GM19043 (cell line): ENCODE measurements around the gene KATNAL2.
A peak's percentile ranks its signal among the peaks of the same experiment; 100 is the strongest.
"Not testable (repeated sequence)": the region's sequence is repeated elsewhere in the genome, so short reads cannot be mapped to it uniquely, and the experiment has no call there.

Experiments used
- ATAC-seq: cut with Tn5 transposase; IDR thresholded peaks from one replicate; pipeline ENCODE4 v1.9.1; 2021; ENCODE audit warnings: low read depth; ENCODE audit not compliant: unreplicated experiment

The KATNAL2 gene

DNA sequence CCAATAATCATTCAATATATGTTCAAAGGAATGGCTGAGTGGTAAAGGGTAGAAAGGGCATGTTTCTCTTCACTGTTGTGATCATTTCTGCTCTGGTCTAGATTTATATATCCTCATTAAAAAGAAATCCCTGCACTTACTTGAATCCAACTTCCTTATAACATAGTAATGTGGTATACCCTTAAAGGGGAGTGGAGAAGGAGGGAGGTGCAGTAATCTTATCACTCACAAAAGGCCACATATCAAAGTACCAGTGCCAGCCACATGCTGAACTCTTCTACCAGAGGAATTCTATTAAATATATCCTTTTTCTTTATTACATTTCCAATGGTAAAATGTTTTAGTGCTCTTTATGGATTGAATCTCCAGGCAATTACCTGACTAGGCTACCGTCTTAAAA lies 3.3 kb downstream of the KATNAL2 start:
- no peak for ATAC-seq

DNA sequence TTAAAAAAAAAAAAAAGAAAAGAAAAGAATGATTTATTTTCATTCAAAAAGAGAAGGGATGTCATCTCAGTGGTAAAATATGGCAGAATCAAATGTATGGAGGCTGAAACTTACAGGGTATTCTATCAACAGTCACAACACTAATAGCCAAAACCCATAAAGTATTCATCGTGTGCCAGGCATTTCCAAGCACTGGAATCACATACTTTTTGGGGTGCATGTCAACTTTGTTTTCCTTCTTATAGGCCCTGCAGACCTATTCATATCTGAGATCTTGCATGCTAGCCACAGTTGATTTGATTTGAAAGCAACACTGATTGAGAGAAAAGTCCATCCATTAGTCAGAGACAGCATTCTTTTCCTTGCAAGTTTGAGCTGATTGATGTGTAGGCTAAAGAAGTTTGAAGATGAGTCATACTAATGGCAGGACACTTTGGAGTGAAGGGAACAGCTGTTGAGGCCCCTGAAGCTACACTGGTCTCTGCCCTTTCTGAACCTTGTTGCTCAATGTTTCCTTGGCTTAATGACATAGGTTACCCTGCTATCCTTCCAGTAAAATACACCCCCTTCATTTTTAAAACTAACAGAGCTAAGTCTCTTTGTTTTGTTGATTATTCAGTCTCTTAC lies 22.0 kb downstream of the KATNAL2 start:
- ATAC-seq, result no peak

DNA sequence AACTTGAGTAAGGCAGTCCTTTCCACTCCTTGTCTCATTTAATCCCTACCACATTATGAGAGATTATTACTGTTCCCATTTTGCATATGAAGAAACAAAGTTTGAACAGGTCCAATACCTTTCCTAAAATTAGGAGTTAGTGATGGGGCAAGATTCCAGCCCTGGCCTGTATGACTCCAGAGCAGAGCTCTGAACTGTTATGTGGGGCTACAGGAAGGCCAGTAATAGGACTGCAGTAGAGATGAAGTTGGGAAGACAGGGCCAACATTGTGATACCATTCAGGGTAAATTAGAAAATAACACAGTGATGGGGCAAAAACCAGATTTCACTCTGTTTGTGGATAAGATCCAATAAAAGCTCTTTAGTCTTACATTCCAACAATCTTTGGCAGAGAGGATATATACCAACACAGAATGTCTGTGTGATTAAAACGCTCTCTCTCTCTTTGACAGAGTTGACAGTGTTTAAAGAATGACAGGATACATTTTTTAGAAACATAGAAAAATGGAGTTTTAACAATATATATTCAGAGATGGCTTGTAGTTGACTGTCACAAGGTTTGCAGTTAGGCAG lies 22.7 kb downstream of the KATNAL2 start:
- ATAC-seq, result no peak

DNA sequence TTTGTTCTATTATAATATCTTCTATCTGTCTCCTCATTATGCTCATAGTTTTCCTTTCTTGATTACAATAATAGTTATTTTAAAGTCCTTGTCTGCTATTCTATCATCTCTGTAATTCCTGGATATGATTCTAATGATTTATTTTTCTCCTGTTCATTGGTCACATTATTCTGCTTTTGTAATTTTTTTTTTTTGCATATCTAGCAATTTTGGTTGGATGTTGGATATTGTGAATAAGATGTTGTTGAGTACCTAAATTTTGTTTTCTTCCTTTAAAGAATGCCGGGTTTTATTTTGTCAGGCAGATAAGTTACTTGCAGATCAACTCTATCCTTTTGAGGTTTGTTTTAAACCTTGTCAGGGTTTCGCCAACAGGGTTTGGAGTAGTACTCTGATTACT lies 25.2 kb downstream of the KATNAL2 start:
- no peak for ATAC-seq

DNA sequence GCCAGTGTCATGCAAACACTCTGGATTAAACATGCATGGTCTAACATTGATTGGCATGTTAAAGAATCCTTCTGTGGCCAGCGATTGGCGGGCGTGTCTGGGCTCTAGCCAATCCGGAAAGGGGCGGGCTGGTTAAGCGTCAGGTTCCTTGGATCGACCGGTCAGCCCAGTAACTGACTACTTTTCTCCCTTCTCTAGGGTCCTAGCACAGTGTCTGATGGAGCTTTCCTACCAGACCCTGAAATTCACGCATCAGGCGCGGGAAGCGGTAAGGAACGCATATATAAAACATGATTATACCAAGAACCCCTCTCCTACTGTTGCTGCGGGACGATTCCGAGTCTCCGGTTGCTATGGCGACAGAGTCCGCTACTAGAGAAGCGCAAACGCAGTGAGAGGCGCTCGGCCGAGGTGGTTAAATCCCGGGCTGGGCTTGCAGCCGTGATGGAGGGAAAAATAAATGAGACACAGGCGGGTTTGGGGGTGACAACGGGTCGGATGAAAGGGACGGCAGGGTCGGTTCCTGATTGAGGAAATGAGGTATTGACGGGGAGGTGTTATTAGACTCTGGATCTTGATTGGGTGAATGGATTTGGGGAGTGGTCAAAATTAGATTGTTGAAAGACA lies 29.4 kb downstream of the KATNAL2 start:
- peak; percentile 97 for ATAC-seq

DNA sequence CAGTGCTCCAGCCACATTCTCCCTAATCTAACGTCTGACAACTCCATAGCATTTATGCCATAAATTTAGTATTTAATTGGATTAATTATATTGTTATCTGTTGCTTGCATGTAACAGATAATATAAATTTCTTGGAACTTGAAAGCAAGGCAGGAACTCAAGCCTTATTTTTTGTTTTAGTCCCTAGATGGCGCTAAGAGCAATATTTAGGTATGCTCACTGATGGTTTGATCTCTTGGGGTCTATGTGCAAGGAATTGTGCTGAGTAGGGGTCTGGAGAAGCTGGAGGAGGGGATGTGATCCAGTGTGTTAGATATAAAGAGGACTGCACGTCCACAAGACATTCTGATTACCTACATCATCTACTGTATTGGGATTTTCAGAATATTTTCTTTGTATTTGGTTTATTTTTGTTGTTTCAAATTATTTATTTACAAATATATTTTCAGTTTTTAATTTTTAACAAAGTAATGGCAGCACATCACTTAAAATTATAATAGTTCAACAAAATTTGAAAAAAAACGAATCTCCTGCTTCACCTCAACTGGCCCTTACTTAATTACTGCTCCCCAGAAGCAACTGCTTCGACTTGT lies 32.8 kb downstream of the KATNAL2 start:
- ATAC-seq, result no peak

DNA sequence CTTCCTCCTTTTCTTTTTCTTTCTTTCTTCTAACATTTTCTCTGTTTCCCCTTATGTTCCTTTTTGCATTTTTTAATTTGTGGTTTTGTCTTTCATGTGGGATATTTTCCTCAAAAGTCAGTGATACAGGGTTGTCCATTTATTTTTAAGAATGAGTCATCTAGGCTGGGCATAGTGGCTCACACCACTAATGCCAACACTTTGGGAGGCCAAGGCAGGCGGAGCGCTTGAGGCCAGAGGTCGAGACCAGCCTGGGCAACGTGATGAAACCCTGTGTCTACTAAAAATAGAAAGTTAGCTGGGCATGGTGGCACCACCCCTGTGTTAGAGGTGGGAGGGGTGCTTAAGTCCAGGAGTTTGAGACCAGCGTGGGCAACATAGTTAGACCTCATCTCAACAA lies 35.8 kb downstream of the KATNAL2 start:
- ATAC-seq, result no peak

DNA sequence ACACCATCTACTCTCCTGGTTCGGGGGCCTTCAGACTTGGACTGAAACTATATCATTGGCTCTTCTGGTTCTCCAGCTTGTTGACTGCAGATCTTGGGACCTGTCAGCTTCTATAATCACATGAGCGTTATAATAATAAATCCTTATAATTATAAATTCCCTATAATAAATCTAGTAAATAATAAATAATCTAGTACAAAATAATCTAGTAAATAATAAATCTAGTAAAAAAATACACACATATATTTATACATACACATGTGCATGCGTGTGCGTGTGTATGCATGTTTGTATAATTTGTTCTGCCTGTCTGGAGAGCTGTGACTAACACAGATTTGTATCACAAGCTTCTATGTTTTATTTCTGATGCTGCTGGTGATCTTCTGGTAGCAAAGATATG lies 40.8 kb downstream of the KATNAL2 start:
- ATAC-seq, result no peak

DNA sequence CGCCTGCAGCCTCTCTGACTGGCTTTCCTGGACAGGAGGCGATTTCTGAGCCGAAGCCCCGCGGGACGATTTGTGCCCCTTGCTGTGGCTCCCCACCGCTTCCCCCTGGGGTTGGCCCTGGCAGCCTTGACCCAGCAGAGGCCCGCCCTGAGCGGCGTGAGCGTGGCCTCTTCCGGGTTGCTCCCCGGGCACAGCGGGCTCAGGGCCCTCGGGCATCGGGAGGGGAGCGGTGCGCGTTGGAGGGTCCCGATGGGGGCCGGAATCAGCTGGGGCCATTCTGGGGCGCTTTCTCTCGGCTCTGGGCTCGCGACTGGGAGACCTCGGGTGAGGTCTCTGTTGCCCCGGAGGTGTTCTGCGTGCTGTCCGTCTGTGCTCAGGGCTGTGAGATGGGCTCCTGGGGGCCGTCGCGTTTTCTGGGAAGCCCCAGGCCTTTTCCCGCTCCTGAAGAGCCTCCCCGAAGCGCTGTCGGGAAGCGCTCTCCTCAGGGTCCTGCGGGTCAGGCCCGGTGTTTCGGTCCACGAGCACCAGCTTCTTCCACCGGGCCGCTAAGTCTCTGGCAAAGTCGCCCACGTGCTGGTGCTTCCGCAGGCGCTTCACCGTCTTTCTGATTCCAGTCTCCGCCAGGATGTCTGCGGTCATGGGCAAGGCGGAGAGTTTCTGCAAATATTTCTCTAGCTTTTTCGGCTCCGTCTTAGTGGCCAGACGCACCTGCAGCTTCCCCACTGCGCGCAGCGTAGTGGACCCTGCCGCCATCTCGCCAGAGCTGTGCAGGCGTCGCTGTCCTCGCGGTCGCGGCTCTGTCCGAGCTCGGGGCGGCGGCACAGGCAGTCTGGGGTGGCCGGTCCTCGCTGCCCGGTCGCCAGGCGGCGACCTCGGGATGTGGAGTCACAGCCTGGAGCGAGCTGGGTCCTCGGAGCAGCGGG lies 46.5 kb downstream of the KATNAL2 start:
- not testable (repeated sequence) for ATAC-seq

DNA sequence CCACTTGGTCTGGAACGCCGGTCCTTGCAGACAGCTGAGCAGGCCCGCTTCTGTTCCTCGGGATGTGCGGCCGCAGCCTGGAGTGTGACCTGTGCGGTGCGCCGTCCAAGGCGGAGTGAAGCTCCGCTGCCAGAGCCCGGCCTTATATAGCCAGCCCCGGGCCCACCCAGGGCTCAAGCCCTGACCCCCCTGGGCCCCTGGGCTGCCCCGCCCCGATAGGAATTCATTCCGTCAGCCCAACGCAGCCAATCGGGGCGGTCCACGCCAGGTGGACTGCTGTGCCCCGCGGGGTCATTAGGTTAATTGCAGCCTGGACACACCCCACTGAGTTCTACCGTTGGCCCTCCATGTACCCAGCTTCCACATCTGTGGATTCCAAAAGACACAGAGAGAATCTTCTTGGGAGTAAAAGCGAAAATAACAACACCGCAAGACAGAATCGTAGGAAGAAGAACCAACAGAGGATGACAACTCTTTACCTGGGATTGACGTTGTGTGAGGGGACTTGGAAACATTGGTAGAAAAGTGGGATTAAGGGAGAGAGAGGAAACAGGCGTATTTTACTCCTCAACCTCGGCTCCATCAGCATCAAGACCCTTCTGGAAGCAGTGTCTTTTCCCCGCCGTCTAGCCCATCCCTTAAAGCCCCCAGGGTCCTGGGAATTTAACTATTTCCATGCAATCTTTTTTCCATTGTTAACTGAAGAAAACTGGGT lies 47.3 kb downstream of the KATNAL2 start:
- not testable (repeated sequence) for ATAC-seq

DNA sequence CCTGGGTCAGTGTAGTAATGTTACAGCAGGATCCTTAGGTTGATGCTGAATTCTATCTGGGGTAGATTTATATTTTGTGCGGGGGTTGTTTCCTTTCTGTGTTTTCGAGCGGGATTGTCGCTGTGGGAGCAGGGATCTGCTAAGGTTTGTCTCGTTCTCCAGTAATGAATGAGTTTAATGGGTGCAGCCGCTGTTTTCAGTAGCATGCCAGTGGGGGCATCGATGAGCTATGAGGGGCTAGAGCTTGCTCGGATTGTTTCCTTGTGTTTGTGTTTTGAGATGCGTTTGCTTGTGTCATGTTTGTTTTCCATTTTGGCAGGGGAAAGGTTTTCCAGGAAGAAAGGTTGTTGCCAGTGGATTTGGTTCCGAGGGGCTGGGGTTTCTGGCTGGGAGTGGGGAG lies 48.9 kb downstream of the KATNAL2 start:
- ATAC-seq, result not testable (repeated sequence)

DNA sequence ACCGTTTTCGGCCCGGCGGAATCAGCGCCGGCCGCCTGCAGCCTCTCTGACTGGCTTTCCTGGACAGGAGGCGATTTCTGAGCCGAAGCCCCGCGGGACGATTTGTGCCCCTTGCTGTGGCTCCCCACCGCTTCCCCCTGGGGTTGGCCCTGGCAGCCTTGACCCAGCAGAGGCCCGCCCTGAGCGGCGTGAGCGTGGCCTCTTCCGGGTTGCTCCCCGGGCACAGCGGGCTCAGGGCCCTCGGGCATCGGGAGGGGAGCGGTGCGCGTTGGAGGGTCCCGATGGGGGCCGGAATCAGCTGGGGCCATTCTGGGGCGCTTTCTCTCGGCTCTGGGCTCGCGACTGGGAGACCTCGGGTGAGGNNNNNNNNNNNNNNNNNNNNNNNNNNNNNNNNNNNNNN lies 52.1 kb downstream of the KATNAL2 start:
- not testable (repeated sequence) for ATAC-seq

DNA sequence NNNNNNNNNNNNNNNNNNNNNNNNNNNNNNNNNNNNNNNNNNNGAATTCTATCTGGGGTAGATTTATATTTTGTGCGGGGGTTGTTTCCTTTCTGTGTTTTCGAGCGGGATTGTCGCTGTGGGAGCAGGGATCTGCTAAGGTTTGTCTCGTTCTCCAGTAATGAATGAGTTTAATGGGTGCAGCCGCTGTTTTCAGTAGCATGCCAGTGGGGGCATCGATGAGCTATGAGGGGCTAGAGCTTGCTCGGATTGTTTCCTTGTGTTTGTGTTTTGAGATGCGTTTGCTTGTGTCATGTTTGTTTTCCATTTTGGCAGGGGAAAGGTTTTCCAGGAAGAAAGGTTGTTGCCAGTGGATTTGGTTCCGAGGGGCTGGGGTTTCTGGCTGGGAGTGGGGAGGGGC lies 102.5 kb downstream of the KATNAL2 start:
- ATAC-seq, result not testable (repeated sequence)

DNA sequence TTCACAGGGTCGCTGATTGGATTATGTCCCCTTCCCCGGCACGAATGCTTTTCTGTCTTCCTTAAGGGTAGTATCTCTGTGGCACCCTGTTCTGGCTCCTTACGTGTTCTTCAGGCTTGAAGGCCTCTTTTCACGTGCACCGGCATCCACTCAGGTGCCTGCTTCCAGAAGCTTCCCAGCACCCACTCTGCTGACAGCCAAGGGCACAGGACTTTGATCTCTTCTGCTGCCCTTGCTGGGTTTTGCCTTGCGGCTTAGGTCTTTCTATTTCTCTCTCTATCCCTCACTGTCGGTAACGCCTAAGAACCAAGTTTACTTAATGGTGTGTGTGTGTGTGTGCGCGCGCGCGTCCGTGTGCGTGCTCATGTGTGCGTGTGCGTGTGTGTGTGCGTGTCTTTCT lies 103.4 kb downstream of the KATNAL2 start:
- ATAC-seq, result not testable (repeated sequence)

DNA sequence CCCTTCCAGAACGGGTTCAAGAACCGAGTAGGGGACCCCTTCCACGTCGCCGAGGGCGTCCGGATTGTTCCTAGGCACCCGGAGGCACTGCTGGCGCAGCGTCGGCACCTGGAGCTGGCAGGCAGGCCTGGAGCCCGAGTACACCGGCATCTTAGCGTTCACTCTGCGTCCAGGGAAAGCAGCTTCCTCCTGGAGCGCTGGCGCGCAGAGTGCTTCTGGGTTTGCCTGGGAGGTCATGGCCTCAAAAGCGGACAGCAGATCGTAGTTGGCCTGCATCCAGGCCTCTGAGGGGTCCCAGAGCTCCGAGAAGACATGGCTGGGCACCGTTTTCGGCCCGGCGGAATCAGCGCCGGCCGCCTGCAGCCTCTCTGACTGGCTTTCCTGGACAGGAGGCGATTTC lies 105.4 kb downstream of the KATNAL2 start:
- ATAC-seq, result not testable (repeated sequence)

DNA sequence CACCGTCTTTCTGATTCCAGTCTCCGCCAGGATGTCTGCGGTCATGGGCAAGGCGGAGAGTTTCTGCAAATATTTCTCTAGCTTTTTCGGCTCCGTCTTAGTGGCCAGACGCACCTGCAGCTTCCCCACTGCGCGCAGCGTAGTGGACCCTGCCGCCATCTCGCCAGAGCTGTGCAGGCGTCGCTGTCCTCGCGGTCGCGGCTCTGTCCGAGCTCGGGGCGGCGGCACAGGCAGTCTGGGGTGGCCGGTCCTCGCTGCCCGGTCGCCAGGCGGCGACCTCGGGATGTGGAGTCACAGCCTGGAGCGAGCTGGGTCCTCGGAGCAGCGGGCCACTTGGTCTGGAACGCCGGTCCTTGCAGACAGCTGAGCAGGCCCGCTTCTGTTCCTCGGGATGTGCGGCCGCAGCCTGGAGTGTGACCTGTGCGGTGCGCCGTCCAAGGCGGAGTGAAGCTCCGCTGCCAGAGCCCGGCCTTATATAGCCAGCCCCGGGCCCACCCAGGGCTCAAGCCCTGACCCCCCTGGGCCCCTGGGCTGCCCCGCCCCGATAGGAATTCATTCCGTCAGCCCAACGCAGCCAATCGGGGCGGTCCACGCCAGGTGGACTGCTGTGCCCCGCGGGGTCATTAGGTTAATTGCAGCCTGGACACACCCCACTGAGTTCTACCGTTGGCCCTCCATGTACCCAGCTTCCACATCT lies 106.5 kb downstream of the KATNAL2 start:
- ATAC-seq, result not testable (repeated sequence)

DNA sequence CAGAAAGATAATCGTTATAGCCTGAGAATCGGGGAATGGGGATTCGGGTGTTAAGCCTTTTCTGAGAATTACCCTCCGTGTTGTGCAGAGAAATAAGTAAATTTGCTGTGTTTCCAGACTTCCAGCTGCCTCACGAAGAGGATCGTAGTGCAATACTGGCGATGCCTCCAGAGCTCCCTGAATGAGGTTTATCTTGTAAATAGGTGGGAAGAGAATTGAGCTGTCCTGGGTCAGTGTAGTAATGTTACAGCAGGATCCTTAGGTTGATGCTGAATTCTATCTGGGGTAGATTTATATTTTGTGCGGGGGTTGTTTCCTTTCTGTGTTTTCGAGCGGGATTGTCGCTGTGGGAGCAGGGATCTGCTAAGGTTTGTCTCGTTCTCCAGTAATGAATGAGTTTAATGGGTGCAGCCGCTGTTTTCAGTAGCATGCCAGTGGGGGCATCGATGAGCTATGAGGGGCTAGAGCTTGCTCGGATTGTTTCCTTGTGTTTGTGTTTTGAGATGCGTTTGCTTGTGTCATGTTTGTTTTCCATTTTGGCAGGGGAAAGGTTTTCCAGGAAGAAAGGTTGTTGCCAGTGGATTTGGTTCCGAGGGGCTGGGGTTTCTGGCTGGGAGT lies 108.3 kb downstream of the KATNAL2 start:
- ATAC-seq, result not testable (repeated sequence)

DNA sequence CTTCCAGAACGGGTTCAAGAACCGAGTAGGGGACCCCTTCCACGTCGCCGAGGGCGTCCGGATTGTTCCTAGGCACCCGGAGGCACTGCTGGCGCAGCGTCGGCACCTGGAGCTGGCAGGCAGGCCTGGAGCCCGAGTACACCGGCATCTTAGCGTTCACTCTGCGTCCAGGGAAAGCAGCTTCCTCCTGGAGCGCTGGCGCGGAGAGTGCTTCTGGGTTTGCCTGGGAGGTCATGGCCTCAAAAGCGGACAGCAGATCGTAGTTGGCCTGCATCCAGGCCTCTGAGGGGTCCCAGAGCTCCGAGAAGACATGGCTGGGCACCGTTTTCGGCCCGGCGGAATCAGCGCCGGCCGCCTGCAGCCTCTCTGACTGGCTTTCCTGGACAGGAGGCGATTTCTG lies 111.3 kb downstream of the KATNAL2 start:
- not testable (repeated sequence) for ATAC-seq
